ENCODE results near the gene ZNF398. TPM values are rescaled to one million over a fixed set of nuclear protein-coding genes. Genes with fewer than 3 reads are reported as not detected.
"Not testable (repeated sequence)": the region's sequence is repeated elsewhere in the genome, so short reads cannot be mapped to it uniquely, and the experiment has no call there.

Gene ZNF398, protein sequence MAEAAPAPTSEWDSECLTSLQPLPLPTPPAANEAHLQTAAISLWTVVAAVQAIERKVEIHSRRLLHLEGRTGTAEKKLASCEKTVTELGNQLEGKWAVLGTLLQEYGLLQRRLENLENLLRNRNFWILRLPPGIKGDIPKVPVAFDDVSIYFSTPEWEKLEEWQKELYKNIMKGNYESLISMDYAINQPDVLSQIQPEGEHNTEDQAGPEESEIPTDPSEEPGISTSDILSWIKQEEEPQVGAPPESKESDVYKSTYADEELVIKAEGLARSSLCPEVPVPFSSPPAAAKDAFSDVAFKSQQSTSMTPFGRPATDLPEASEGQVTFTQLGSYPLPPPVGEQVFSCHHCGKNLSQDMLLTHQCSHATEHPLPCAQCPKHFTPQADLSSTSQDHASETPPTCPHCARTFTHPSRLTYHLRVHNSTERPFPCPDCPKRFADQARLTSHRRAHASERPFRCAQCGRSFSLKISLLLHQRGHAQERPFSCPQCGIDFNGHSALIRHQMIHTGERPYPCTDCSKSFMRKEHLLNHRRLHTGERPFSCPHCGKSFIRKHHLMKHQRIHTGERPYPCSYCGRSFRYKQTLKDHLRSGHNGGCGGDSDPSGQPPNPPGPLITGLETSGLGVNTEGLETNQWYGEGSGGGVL
- 8.3 TPM for polyA plus RNA-seq (2013, experiment 1 of 2; ENCODE audit: insufficient read length)
- polyA plus RNA-seq (2013, experiment 2 of 2; ENCODE audit: insufficient read length), result 8.6 TPM

DNA sequence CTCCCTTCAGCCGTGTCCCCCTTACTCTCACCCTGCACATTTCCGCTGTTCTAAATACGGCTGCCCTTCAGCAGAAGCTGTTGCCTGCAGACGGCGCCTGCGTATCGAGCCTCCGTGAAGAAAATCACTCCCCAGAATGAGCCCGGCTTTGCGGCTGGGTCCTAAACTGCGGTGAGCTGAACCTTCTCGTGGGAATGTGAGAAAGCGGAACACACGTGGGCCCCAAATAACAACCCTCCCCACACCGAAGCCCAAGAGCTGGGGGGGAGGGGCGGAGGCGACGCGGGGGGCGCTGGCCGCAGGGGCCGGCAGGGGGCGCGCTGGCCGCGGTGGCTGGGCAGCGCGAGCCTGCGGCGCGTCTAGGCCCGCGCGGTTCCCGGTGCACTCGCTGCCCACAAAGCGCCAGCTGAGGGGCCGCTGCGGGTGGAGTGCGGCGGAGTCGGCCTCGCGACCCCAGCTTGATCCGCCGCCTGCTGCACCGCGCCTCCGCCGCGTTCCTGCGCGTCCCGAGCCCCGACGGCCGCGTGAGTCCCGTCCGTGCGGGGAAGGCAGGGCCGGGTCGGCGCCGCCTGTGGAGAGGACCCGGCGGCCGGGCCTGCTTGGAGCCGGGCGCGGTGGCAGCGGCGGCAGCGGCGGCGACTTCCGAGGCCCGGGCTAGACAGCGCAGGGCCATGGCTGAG lies at the start of gene ZNF398:
ZNF398 (plus strand) TSS at position 382 of the 680 bp plus-strand sequence; CDS start at position 672, 290 bp downstream.
- peak; percentile 83 for DNase-seq

DNA sequence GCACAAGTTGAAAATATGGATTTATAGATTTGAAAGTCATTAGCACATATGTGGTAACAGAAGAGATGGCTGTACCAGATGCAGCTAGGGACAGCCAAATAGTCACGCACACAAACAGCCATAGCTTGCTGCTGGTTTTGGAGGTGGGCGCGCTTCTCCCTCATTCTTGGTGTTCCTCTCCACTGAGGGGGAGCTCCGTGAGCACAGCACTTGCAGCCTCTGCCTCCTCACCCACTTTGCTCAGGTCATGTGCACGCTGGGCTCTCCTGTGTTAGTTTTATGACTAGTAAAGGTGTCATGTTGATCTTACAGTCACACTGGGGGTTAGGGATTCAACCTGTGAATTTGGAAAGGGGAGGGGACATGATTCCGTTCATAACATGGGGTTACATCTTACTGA lies 48.2 kb upstream of the ZNF398 start:
- DNase-seq, result no peak

DNA sequence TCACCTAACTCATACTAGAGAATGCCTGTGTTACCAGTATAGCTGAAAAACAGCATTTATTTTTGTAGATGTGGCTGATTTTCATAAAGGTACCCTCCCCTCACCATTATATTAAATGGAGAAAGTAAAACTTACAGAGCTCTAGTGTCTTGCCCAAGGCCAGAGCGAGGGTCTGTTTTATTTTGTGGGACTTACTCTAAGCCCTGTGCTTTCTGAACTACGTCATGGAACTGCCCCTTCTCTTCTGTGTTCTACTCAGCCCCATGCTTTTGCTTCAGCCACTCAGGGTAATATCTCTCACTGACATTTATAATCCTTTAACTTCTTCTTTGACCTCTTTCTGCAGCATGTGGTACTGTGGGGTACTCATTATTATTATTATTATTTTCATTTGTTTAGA lies 46.4 kb upstream of the ZNF398 start:
- DNase-seq, result no peak

DNA sequence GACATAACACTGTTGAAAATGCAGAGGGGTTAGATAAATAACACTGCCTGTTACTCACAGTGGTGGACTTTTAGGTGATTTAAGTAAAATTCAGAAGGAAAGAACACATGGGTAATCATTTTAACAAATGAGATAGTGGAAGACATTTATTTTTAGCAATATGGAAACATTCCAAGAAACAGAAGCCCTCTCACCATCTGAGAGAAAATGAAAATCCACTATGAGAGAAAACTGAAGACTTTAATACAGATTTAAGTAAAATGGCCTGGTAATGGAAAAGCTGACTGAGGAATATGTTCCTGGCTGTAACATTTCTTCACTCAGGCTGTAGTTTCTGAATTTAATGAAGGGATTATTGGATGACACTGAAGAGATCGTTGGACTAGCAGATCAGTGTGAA lies 44.6 kb upstream of the ZNF398 start:
- no peak for DNase-seq

DNA sequence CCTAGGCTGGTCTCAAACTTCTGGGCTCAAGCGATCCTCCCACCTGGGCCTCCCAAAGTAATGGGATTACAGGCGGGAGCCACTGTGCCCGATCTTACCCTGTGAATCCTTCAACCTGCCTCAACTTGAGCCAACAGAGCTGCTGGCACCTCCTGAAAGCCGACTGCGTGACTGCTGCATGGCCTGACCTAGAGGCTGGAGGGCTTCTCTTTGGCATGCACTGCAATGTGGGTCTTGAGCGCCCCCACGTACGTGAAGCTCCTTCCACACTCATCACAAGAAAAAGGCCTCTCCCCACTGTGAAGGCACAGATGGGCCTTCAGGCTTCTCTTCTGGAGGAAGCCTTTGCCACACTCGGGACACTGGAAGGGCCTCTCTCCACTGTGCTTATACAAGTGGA lies 43.8 kb upstream of the ZNF398 start:
- no peak for DNase-seq

DNA sequence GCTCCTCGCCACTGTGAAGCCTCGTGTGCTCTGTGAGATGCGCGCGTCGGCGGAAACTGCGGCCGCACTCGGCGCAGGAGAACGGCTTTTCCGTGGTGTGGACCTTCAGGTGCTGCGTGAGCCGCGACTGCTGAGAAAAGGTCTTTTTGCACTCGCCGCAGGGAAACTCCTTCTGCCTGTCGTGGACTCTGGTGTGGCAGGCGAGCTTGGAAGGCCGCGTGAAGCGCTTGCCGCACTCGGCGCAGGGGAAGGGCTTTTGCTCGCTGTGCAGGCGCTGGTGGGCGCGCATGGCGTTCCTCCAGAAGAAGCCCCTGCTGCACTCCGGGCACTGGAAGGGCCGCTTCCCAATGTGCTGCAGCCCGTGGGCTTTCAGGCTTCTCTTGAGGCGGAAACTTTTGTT lies 43.0 kb upstream of the ZNF398 start:
- DNase-seq, result no peak

DNA sequence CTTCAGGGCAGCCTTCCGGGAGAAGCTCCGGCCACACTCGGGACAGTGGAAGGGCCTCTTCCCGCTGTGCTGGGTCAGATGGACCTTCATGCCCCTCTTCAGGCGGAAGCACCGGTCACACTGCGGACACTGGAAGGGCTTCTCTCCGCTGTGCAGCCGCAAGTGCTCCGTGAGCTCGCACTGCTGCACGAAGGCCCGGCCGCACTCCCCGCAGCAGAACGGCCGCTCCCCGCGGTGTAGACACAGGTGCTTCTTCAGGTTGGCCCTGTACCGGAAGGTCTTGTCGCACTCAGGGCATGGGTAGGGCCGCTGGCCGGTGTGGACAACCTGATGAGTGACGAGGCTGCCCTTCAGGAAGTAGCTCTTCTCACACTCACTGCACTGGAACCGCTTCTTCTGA lies 42.5 kb upstream of the ZNF398 start:
- no peak for DNase-seq

DNA sequence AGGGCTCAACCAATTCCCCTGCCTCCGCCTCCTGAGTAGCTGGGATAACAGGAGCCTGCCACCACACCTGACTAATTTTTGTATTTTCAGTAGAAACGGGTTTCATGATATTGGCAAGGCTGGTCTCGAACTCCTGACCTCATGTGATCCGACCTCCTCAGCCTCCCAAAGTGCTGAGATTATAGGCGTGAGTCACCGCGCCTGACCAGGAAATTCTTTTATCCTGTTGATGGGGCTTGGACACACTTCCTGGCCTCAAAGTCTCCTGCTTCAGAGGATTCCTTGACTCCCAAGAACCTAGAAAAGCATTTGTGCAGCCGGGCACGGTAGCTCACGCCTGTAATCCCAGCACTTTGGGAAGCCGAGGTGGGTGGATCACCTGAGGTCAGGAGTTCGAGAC lies 37.3 kb upstream of the ZNF398 start:
- no peak for DNase-seq

DNA sequence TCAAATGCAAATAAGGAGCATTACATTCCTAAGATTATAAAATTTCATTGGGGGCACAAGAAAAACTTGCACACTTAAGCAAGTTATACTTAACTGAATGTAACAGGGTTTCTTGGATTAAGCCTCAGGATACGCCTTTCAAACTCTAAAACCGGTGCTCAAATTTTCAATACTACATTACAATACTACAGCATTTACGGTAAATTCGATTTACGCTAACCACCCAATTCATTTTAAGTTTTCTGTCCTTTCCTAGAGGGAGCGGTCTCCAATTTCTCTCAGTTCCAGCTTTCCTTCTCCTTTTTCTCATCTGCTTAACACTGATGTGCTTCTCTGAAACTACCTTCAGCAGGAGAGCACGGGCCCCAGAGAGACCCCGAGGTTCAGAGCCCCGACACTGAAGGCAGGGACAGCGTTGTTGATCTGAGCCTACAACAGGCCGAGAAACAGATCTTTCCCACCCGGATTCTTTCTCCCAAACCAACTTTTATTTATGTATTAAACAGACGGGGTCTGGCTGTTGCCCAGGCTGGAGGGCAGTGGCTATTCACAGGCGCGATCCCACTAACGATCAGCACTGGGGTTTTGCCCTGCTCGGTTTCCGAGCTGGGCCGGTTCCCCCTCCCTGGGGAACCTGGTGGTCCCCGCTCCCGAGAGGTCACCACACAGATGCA lies 21.9 kb upstream of the ZNF398 start:
- DNase-seq, result no peak

DNA sequence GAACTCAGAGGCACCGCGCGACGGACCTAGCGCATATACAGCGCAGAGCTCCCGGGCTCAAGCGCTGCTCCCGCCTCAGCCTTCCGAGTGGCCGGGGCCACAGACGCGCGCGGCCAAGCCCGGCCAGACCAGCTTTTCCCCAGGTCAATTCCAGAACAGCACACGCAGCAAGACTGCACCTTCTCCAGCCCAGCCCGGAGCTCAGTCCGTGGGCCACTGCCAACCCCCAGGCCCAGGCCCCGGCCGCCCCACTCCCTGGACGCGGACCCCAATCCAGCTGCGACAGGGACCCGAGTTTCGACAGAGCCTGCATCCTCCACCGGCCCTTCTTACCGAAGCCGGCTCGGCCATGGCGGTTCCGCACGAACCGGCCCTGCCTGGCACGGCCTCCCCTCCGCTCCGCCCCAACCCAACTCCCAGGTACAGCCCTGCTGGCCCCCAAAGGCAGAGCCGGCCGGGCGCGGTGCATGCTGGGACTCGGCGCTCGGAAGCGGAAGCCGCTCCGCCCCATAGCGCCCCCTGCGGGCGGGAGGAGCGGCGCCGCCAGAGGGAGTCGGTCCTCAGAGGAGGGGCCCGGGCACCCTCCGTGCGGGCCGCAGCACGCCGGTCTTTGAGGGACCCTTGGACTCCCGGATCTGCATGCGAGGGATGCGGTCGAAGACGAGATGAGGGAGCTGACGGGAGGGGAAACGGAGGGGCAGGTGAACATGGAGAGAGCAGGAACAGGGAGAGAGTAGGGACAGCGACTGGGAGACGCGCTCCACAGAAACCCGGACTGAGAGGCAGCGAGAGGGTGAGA lies 21.2 kb upstream of the ZNF398 start, which contains the start of gene ZNF425:
ZNF425 (minus strand) TSS at position 462 of the 799 bp plus-strand sequence; CDS start at position 351, 111 bp downstream.
- DNase-seq, result peak; percentile 92

DNA sequence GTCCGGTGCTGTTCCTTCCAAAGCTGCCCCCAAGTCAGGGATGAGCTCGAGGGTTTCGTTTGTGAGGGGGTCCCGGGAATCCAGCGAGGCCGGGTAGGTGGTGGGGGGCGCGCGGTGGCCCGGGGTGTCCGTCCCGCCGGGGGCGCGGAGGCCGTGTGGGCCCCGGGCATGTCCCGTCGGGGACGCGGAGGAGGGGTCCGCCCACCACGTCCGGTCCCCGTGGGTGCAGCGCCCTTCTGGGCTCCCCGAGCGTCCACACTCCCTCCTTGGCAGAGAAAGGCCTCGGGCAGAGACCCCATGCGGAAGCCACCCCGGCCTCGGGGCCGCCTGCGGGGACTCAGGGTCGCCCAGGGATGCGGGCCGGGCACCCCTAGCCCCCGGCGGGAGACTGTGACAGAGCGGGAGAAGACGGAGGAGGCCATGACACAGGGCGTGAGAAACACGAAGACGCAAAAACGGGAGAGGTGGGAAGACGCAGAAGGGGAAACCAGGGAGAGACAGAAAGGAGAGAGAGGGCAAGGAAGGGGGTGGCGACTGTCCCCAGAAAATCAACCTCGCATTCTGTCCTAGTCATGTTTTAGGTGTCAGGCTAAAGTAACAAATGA lies 20.5 kb upstream of the ZNF398 start:
- peak; percentile 37 for DNase-seq

DNA sequence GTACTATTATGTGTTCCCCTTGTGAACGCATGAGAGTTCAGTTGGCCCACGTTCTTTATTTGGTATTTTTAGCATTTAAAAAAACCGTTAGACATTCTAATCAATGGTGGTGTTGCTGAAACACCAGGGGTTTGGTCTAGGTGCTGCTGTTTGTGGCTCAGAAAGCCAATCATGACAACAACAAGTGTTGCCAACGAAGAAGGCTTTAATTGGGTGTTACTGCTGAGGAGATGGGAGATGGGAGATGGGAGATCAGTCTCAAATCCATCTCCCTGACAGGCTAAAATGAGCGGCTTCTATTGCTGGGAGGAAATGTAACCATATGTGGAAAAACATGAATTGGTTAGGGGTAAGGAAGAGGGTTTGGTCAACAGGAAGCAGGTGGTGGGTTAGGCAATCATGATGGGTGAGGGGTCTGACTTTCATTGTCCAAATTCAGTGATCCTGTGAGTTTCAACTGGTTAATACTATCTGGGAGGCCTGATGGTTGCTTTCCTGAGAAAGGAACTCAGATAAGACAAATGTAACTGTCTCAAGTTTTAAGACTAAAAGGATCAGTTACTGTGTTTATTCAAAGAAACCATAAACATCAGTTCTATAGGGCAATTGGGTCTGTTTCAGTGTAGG lies 16.6 kb upstream of the ZNF398 start:
- DNase-seq, result no peak

DNA sequence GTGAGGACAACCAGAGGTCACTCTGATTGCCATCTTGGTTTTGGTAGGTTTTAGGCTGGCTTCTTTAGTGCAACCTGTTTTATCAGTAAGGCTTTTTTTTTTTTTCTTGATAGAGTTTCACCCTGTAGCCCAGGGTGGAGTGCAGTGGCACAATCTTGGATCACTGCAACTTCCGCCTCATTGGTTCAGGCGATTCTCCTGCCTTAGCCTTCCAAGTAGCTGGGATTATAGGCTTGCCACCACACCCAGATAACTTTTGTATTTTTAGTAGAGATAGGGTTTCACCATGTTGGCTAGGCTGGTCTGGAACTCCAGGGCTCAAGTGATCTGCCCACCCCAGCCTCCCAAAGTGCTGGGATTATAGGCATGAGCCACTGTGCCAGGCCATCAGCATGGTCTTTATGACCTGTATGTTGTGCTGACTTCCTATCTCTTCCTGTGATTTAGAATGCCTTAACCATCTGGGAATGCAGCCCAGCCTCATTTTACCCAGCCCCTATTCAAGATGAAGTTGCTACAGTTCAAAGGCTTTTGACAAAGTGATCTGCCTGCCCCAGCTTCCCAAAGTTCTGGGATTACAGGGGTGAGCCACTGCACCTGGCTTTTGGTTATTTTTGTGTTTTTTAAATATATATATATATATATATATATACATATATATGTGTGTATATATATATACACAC lies 14.1 kb upstream of the ZNF398 start:
- no peak for DNase-seq

DNA sequence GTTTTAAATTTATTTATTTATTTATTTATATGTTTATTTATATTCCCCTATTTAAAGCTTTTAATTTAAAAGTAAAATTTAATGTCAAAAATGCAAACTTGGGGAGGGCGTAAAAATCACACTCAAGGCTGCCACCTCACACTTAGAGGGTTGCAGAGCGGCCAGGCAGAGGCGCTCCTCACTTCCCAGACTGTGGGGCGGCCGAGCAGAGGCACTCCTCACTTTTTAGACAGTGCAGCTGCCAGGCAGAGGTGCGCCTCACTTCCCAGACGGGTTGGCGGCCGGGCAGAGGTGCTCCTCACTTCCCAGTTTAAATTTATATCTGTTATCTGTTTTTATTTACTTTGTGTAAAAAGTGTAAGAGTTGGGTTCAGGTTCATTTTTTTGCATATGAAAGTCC lies 11.1 kb upstream of the ZNF398 start:
- DNase-seq, result no peak

DNA sequence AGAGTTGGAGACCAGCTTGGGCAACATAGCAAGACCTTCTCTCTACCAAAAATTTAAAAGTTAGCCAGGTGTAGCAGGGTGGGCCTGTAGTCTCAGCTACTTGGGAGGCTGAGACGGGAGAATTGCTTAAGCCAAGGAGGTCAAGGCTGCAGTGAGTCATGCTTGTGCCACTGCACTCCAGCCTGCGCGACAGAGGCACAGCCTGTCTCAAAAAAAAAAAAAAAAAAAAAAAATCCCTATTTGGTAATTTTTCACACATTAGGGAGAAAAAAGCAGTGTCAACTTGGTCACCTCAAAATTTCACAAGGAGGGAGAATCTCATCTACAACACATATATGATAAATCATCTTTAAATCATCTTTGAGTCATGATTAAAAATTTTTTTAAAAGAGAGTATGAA lies 6.4 kb upstream of the ZNF398 start:
- peak; percentile 5 for DNase-seq

DNA sequence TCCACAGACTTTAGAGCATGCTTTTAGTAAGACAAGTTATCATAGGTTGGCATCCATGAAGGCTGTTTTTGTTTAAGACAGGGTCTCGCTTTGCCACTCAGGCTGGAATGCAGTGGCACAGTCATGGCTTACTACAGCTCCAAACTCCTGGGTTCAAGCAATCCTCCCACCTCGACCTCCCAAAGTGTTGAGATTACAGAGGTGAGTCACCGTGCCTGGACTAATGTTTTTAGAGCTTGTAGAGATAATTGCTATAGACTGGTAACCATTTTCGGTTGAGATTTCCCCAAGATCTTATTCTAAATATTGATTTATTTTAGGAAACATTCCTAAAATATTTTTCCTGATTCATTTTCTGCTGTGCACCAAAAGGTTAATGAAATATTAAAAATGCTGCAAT lies 5.4 kb upstream of the ZNF398 start:
- no peak for DNase-seq

DNA sequence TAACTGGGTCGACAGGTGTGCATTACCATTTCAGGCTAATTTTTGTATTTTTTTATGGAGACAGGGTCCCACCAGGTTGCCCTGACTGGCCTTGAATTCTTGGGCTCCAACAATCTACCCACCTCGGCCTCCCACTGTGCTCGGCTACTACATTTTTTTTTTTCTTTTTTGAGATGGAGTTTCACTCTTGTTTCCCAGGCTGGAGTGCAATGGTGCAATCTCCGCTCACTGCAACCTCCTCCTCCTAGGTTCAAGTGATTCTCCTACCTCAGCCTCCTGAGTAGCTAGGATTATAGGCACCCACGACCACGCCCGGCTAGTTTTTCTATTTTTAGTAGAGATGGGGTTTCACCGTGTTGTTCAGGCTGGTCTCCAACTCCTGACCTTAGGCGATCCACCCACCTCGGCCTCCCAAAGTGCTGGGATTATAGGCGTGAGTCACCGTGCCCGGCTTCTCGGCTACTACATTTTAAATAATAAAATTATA lies 2.8 kb upstream of the ZNF398 start:
- not testable (repeated sequence) for DNase-seq

DNA sequence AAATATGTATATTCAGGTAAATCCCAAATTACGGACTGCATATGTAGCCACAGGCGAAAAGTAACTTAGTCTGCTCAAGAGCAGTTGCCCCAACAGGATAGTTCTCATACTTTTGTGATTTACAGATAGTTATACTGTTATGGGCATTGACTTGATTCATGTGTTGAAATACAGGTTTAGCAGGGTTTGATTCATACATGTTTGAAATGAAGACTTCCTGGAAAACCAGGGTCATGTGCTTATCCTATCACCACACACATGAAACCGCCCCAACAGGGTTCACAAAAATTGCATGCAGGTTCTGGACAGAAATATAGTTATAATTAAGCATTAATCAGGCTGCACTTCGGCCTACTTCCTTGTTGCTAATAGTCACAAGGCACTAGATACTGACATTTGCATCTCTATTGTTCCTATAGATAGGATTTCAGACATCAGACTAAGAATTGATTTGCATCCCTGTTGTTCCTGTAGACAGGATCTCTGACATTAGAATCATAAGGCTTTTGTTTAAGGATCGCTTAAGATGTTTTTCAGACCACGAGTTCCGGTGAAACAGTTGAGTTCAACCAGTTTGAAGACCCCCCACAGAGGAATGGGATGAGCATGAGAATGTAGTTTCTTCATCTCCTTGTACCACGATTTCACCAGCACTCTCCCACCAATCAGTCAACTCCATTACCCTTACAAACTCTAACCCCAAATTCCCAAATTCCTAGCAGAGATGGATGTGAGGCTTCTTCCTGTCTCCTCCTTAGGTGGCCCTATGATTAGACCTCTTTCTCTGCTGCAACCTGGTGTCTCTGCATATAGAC lies 2.0 kb upstream of the ZNF398 start:
- DNase-seq, result peak; percentile 4
